AML-193 (cell line): ENCODE data around the gene COL6A1.
"Not testable (repeated sequence)": the region's sequence is repeated elsewhere in the genome, so short reads cannot be mapped to it uniquely, and the experiment has no call there.

Experiments
- DNase-seq, 2 experiments: peaks; one replicate each; lab custom pipeline; 2025; lab: John Stamatoyannopoulos, UW

Gene COL6A1

DNA sequence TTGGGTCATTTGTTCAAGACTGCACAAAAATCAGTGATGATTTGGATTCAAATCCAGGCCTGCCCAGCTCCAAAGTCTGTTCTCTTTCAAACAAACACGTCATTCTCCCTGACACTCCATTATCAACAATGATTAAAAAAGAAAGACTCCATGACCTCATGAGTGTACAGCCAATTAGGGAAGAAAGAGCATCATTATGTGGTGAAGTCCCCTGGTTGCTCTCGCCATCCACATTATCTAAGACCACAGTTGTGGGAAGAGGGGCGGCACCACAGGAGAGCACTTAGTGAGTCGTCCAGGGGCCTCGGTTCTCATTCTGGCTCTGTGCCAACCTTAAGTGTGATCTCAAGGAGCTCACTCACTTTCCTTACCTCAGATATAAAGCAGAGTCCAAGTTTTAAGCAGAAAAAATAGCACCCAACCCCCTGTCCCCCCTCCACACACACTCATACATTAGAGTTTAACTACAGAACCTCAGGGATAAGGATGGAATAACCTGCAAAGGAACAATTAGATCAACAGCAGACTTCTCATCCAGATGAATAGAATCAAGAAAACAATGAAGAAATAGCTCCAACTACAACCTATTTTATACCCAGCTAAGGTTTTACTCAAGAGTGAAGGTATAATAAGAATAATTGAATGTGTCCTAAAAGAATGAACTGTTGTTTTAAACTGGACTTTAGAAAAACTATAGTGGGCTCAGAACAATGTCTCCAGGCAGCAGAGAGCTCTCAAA lies 47.8 kb downstream of the COL6A1 start:
- DNase-seq = no peak

GRCh38 chr21:46031484-46031883 lies 49.9 kb downstream of the COL6A1 start:
- no peak for DNase-seq

GRCh38 chr21:46032100-46032499 lies 50.5 kb downstream of the COL6A1 start:
- no peak for DNase-seq

GRCh38 chr21:46033410-46034400 lies 52.1 kb downstream of the COL6A1 start:
- DNase-seq = no peak

DNA sequence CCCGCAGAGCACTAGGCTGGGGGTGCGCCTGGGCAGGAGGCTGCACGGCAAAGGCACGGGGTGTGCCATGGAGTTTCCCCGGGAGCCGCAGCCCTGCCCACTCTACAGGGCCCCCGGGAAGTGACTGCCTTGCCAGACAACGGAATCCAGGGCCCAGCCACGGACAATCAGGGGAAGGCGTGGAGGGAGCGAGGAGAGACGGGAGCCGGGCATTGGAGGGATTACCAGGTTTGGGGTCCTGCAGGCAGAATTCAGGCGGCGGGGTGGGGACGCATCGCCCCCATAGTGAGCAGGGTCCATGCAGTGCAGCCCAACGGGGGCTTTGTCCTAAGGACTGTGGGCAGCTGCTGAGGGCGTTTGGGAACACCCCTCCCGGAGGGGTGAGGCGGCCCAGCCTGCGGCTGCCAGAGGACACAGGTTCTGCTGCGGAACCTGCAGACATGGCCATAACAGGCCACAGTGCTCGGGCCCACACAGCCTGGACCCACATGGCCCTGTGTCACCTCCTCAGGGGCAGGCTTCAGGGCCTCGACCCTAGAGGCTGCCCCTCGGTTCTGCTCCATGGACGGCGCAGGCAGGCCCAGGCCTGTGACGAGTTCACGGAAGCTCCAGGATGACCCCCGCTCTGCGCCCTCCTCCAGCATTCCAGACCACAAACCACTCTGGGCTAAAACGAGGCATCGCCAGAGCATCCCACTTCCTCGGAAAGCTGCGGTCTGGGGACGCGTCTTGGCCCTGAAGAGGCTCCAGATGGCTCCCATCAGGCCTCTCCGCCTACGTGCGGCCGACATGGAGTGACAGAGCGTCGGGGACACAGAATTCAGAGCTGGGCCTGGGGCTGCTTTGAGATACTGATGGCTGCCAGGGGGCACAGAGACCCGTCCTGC lies 54.5 kb downstream of the COL6A1 start:
- no peak for DNase-seq

GRCh38 chr21:46036696-46037330 lies 55.2 kb downstream of the COL6A1 start:
- no peak for DNase-seq

- DNase-seq = no peak
Observed at GRCh38 chr21:46037331-46038325, 56.1 kb downstream of the COL6A1 start.

DNA sequence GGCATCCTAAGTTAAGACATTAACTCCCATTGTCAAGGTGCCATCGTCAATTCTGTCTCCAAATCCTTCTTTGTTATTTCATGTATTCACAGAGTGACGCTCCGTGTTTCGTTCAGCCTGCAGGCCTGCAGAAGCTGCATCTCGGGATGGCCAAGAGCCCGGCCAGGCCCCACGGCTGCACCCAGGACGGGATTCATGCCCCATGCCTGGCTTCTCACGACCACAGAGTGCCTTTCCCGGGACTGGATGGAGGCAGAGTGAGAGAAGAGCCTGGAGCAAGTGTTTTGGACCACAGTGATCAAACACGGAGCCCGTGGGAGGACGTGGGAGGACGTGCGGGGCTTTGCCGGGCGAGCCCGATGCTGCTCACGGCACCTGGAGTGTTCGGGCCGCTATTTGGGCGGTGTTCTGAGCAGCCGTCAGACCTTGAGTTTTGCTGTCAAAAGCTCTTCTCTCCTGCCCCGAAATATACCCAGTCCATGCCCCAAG lies 56.8 kb downstream of the COL6A1 start:
- DNase-seq = no peak

GRCh38 chr21:46038871-46039397 lies 57.4 kb downstream of the COL6A1 start:
- no peak for DNase-seq

DNA sequence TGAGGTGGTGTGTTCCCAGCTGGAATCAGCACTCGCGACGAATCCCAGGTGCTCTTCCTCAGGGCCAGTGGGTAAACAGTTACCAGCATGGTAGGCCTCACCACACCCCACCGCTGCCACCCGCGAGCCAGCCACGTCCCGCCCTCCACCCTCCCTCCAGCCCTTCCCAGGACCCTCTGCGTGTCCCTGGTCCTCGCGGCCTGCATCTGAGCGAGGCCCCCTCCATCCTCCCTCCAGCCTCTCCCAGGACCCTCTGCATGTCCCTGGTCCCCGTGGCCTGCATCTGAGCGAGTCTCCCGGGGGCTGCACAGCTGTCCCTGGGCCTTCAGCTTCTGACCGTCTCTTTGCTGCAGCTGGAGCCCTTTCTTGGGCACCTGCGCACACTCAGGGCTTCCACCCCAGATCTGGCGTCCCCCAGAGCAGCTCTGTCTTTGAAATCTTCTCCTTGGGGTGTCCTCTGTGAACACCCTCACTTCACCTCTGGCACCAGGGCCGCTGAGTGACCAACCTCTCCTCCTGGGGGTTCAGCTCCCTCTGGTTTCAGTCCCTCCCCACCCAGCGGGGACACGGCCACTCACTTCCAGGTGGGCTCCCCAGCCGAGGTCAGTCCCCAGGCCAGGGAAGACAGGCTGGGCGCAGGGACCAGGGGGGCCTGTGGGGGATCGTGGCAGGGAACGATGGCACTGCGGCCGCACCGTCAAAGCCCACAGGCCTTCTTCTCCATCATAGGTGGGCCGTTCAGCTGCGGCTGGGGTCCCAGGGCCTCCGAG lies 58.5 kb downstream of the COL6A1 start:
- no peak for DNase-seq

- no peak for DNase-seq
Observed at GRCh38 chr21:46040707-46041106, 59.1 kb downstream of the COL6A1 start.

- no peak for DNase-seq
Observed at GRCh38 chr21:46041183-46041582, 59.6 kb downstream of the COL6A1 start.

DNA sequence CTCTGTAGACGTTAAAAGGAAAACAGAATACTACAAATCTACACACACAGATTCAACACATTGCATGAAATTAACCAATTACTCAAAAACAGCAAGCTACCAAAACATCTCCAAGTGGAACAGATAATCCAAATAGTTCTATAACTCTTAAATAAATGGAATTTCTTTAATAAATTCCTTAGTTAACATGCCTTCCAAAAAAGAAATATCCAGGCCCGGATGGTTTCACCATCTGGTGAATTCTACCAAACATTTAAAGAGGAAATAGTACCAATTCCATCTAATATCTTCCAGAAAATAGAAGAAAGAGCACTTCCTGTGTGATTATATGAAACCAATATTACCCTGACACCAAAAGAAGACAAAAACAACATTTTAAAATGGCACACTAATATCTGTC lies 63.6 kb downstream of the COL6A1 start:
- DNase-seq = no peak

- DNase-seq = no peak
Observed at GRCh38 chr21:46046471-46046870, 64.9 kb downstream of the COL6A1 start.

- DNase-seq = not testable (repeated sequence)
Observed at GRCh38 chr21:46046906-46047305, 65.3 kb downstream of the COL6A1 start.

- no peak for DNase-seq
Observed at GRCh38 chr21:46048926-46049889, 67.6 kb downstream of the COL6A1 start.

DNA sequence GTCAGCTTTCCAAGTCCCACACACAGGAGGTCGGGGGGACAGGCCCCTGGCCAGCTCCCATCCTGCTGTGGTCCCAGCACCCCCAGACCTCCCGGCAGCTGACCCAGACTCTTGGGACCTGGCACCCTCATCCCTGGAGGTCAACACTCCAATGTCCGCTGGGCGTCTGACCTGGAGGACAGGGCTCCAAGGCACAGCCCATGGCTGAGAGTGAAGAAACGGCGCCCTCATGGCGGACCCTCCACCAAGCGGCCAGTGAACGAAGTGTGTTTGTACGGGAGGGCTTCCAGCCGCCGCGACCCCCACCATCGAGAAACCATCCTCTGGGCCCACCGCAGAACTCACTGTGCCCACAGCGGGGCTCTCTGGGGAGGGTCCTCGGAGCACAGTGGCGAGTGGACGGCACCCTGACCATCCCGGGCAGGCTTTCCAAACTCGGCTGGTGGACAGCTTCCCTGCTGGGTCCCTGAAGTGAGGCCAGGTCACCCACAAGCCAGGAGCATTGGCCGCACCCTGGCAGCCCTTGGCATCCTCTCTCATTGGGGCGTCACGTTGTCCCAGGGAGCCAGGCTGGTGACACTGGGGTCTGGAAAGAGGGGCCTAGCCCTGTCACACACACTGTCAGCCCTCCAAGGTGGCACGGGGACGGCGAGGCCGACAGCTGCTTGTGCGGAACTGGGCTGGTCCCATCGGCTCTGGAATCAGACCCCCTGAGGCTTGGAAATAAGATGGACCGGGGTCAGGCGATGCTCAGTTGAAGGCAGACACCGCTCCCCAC lies 68.5 kb downstream of the COL6A1 start:
- DNase-seq = no peak
